ENCODE measurements around the gene EHHADH.

EHHADH gene

GRCh38 chr3:185188816-185189215, 65.0 kb downstream of the EHHADH start:
- peak; percentile 18 for DNase-seq

GRCh38 chr3:185187391-185187790, 66.5 kb downstream of the EHHADH start:
- no peak for DNase-seq

GRCh38 chr3:185176750-185177359, 77.0 kb downstream of the EHHADH start:
- peak; percentile 63 for DNase-seq

GRCh38 chr3:185175370-185175987, 78.4 kb downstream of the EHHADH start:
- peak; percentile 57 for DNase-seq

GRCh38 chr3:185172086-185173049, 81.5 kb downstream of the EHHADH start:
- no peak for DNase-seq

- no peak for DNase-seq
Measured at GRCh38 chr3:185164428-185165217, 89.2 kb downstream of the EHHADH start.

GRCh38 chr3:185162634-185163033, 91.2 kb downstream of the EHHADH start:
- no peak for DNase-seq

GRCh38 chr3:185161761-185162160, 92.1 kb downstream of the EHHADH start:
- DNase-seq = no peak

- no peak for DNase-seq
Measured at GRCh38 chr3:185157347-185157746, 96.5 kb downstream of the EHHADH start.

- no peak for DNase-seq
Measured at GRCh38 chr3:185155678-185156077, 98.2 kb downstream of the EHHADH start.

GRCh38 chr3:185153861-185154629, 99.8 kb downstream of the EHHADH start:
- no peak for DNase-seq

GRCh38 chr3:185153171-185153771, 100.6 kb downstream of the EHHADH start:
- no peak for DNase-seq

- peak; percentile 59 for DNase-seq
Measured at GRCh38 chr3:185152410-185153170, 101.3 kb downstream of the EHHADH start, which contains the start of gene C3orf70. C3orf70 (minus strand) TSS chr3:185153060; CDS start chr3:185152823, 237 bp downstream.

GRCh38 chr3:185151964-185152409, 101.9 kb downstream of the EHHADH start:
- DNase-seq = no peak

GRCh38 chr3:185151101-185151963, 102.5 kb downstream of the EHHADH start:
- DNase-seq = no peak

GRCh38 chr3:185150561-185150960, 103.3 kb downstream of the EHHADH start:
- DNase-seq = no peak

GRCh38 chr3:185149591-185149990, 104.3 kb downstream of the EHHADH start:
- DNase-seq = no peak

- no peak for DNase-seq
Measured at GRCh38 chr3:185145511-185145910, 108.3 kb downstream of the EHHADH start.

- DNase-seq = no peak
Measured at GRCh38 chr3:185144784-185145183, 109.1 kb downstream of the EHHADH start.
